ENCODE data around the gene BTAF1. TPM values are rescaled to one million over a fixed set of nuclear protein-coding genes. Genes with fewer than 3 reads are reported as not detected.

Gene BTAF1
- total RNA-seq, 1 donor from 2014 or later: 74.7 TPM

- Mint-ChIP-seq H3K4me3 (peak overlapping the region; percentile 92), H3K9me3 (no peaks in the 10 kb centered on the region), H3K27me3 (no peaks in the 10 kb centered on the region), H3K36me3 (ENCODE audit: low read depth) (peaks cover 26% of the 10 kb centered on the region), H3K27ac (peak overlapping the region; percentile 96), H3K4me1 (peaks cover 46% of the 10 kb centered on the region)
- intact Hi-C loops (cut with micrococcal nuclease): loop anchor here (1.0 to 5.0 kb wide), 4 partner anchors 367 to 1052 kb away; partner anchors contain the start of genes CPEB3, HECTD2, KIF11 and MARCHF5
- CTCF ChIA-PET: interaction anchor here (1.1 to 2.2 kb wide), 5 partner anchors 10 to 166 kb away, joined by 3 to 17 read pairs (median 10); partner anchors contain the start of gene FGFBP3
- POLR2A ChIA-PET: interaction anchor here (0.6 to 3.0 kb wide), 10 partner anchors 8 to 1053 kb away, joined by 3 to 47 read pairs (median 4); partner anchors contain the start of genes EXOC6, FGFBP3, RPP30 and TNKS2
- DNase-seq (no peak), ATAC-seq (ENCODE audit: low read depth) (no peak)
- TF ChIP-seq CTCF (IDR thresholded peaks at IDR 0.05): no peak
Measured at GRCh38 chr10:91924212-91925021, 847 bp downstream of the BTAF1 start.

- Mint-ChIP-seq H3K4me3 (peak overlapping the region; percentile 92), H3K36me3 (ENCODE audit: low read depth) (peaks cover 26% of the 10 kb centered on the region), H3K4me1 (peaks cover 46% of the 10 kb centered on the region), H3K27ac (no peak overlapping the region), H3K9me3 (no peaks in the 10 kb centered on the region), H3K27me3 (no peaks in the 10 kb centered on the region)
- TF ChIP-seq CTCF (IDR thresholded peaks at IDR 0.05): no peak
- ATAC-seq (ENCODE audit: low read depth) (no peak), DNase-seq (no peak)
- ChIA-PET POLR2A (interaction anchor here (2.5 kb wide), 1 partner anchor 127 kb away, joined by 28 read pairs; the partner anchor contains the start of gene TNKS2), CTCF (interaction anchor here (2.2 kb wide), 1 partner anchor 16 kb away, joined by 12 read pairs; the partner anchor contains the start of gene FGFBP3)
- intact Hi-C loops (cut with micrococcal nuclease): no loop called here
Measured at GRCh38 chr10:91925022-91925320, 1.4 kb downstream of the BTAF1 start.

GRCh38 chr10:91930939-91931338, 7.4 kb downstream of the BTAF1 start:
- Mint-ChIP-seq H3K36me3 (ENCODE audit: low read depth) (peaks cover 43% of the 10 kb centered on the region), H3K27me3 (no peaks in the 10 kb centered on the region), H3K9me3 (no peaks in the 10 kb centered on the region), H3K27ac (no peak overlapping the region), H3K4me1 (peaks cover 47% of the 10 kb centered on the region), H3K4me3 (no peak overlapping the region)
- DNase-seq (no peak), ATAC-seq (ENCODE audit: low read depth) (no peak)
- no peak for TF ChIP-seq CTCF (IDR thresholded peaks at IDR 0.05)
- CTCF ChIA-PET: interaction anchor here (0.7 kb wide), 1 partner anchor 364 kb away, joined by 3 read pairs; no protein-coding TSS in a partner anchor
- POLR2A ChIA-PET: no interaction called here
- intact Hi-C loops (cut with micrococcal nuclease): no loop called here

GRCh38 chr10:91931526-91932190, 8.1 kb downstream of the BTAF1 start:
- CTCF ChIA-PET: interaction anchor here (0.7 kb wide), 1 partner anchor 363 kb away, joined by 3 read pairs; no protein-coding TSS in a partner anchor
- intact Hi-C loops (cut with micrococcal nuclease): no loop called here
- Mint-ChIP-seq H3K4me3 (no peak overlapping the region), H3K9me3 (no peaks in the 10 kb centered on the region), H3K27ac (no peak overlapping the region), H3K4me1 (peaks cover 40% of the 10 kb centered on the region), H3K36me3 (ENCODE audit: low read depth) (peaks cover 44% of the 10 kb centered on the region), H3K27me3 (no peaks in the 10 kb centered on the region)
- DNase-seq (no peak), ATAC-seq (ENCODE audit: low read depth) (no peak)
- POLR2A ChIA-PET: interaction anchor here (2.4 kb wide), 1 partner anchor 8 kb away, joined by 13 read pairs; the partner anchor contains the start of gene BTAF1
- no peak for TF ChIP-seq CTCF (IDR thresholded peaks at IDR 0.05)

GRCh38 chr10:91932737-91933136, 9.2 kb downstream of the BTAF1 start:
- Mint-ChIP-seq H3K27ac (peak overlapping the region; percentile 47), H3K27me3 (no peaks in the 10 kb centered on the region), H3K9me3 (no peaks in the 10 kb centered on the region), H3K36me3 (ENCODE audit: low read depth) (peaks cover 49% of the 10 kb centered on the region), H3K4me1 (peaks cover 33% of the 10 kb centered on the region), H3K4me3 (no peak overlapping the region)
- CTCF ChIA-PET: no interaction called here
- POLR2A ChIA-PET: interaction anchor here (2.4 kb wide), 1 partner anchor 9 kb away, joined by 13 read pairs; the partner anchor contains the start of gene BTAF1
- DNase-seq: no peak
- intact Hi-C loops (cut with micrococcal nuclease): no loop called here
- no peak for TF ChIP-seq CTCF (IDR thresholded peaks at IDR 0.05)
- ATAC-seq (ENCODE audit: low read depth): no peak

All from activated B cell treated with CpG ODN at 0.5 μM for 24 hours (primary cell).